ENCODE data around the gene XPO5. TPM values are rescaled to one million over a fixed set of nuclear protein-coding genes. Genes with fewer than 3 reads are reported as not detected.
A peak's percentile ranks its signal among the peaks of the same experiment; 100 is the strongest.
"Not testable (repeated sequence)": the region's sequence is repeated elsewhere in the genome, so short reads cannot be mapped to it uniquely, and the experiment has no call there.

Gene XPO5
- total RNA-seq, 4 donors from 2014 or later, result 24.1 to 49.8 (median 29.0) TPM

- peaks cover 79% of the 10 kb centered on the region for H3K36me3 ChIP-seq
- H3K9me3 ChIP-seq, result no peaks in the 10 kb centered on the region
- no peaks in the 10 kb centered on the region for H3K4me1 ChIP-seq
- TF ChIP-seq EP300 (IDR thresholded peaks at IDR 0.05) (no peak), POLR2AphosphoS5 (IDR thresholded peaks at IDR 0.05) (no peak), POLR2A (IDR thresholded peaks at IDR 0.05) (no peak), CTCF (IDR thresholded peaks at IDR 0.05) (no peak)
- H3K4me3 ChIP-seq, result no peak overlapping the region
- DNase-seq (ENCODE audit: low spot score in 2 of 2), result peak in 1 of 2 donors; percentile 35
- no peak overlapping the region for H3K27ac ChIP-seq
- WGBS, result 91% methylated on average over 8 of the region's 8 CpGs
- no peaks in the 10 kb centered on the region for H3K27me3 ChIP-seq
Observed at GRCh38 chr6:43541774-43542471, 33.9 kb downstream of the XPO5 start.

- 88% methylated on average over 5 of the region's 5 CpGs for WGBS
- no peak overlapping the region for H3K27ac ChIP-seq
- H3K36me3 ChIP-seq, result peaks cover 76% of the 10 kb centered on the region
- H3K4me3 ChIP-seq, result no peak overlapping the region
- H3K4me1 ChIP-seq, result no peaks in the 10 kb centered on the region
- TF ChIP-seq EP300 (IDR thresholded peaks at IDR 0.05) (no peak), POLR2A (IDR thresholded peaks at IDR 0.05) (no peak), CTCF (IDR thresholded peaks at IDR 0.05) (no peak), POLR2AphosphoS5 (IDR thresholded peaks at IDR 0.05) (no peak)
- no peaks in the 10 kb centered on the region for H3K9me3 ChIP-seq
- no peaks in the 10 kb centered on the region for H3K27me3 ChIP-seq
- DNase-seq (ENCODE audit: low spot score in 2 of 2), result peak in 1 of 2 donors; percentile 23
Observed at GRCh38 chr6:43540507-43540906, 35.3 kb downstream of the XPO5 start.

GRCh38 chr6:43539409-43539808 lies 36.4 kb downstream of the XPO5 start:
- not testable (repeated sequence) for H3K27ac ChIP-seq; H3K27me3 ChIP-seq; DNase-seq (ENCODE audit: low spot score in 2 of 2); H3K4me3 ChIP-seq; H3K9me3 ChIP-seq; H3K4me1 ChIP-seq
- WGBS, result 99% methylated on average over 20 of the region's 20 CpGs
- H3K36me3 ChIP-seq, result peaks cover 67% of the 10 kb centered on the region

- H3K4me1 ChIP-seq; H3K27me3 ChIP-seq; H3K27ac ChIP-seq; H3K9me3 ChIP-seq; H3K4me3 ChIP-seq; DNase-seq (ENCODE audit: low spot score in 2 of 2): not testable (repeated sequence)
- WGBS, result 98% methylated on average over 15 of the region's 17 CpGs
- H3K36me3 ChIP-seq, result peaks cover 67% of the 10 kb centered on the region
Observed at GRCh38 chr6:43538986-43539385, 36.9 kb downstream of the XPO5 start.

- H3K4me3 ChIP-seq, result no peak overlapping the region
- H3K27me3 ChIP-seq, result no peaks in the 10 kb centered on the region
- no peak for DNase-seq (ENCODE audit: low spot score in 2 of 2)
- no peaks in the 10 kb centered on the region for H3K4me1 ChIP-seq
- 93% methylated on average over 1 of the region's 1 CpG for WGBS
- H3K36me3 ChIP-seq, result peaks cover 79% of the 10 kb centered on the region
- no peak overlapping the region for H3K27ac ChIP-seq
- H3K9me3 ChIP-seq, result no peaks in the 10 kb centered on the region
- TF ChIP-seq CTCF (IDR thresholded peaks at IDR 0.05) (no peak), EP300 (IDR thresholded peaks at IDR 0.05) (no peak), POLR2AphosphoS5 (IDR thresholded peaks at IDR 0.05) (no peak), POLR2A (IDR thresholded peaks at IDR 0.05) (no peak)
Observed at GRCh38 chr6:43532201-43532600, 43.6 kb downstream of the XPO5 start.

- Histone ChIP-seq H3K36me3 (peaks cover 100% of the 10 kb centered on the region), H3K4me1 (peaks cover 4% of the 10 kb centered on the region), H3K9me3 (no peaks in the 10 kb centered on the region)
Observed at GRCh38 chr6:43524483-43524961, 51.3 kb downstream of the XPO5 start.

More at GRCh38 chr6:43524483-43524961, 51.3 kb downstream of the XPO5 start:
- WGBS, result 55% methylated on average over 10 of the region's 10 CpGs
- H3K4me3 ChIP-seq, result no peak overlapping the region
- no peaks in the 10 kb centered on the region for H3K27me3 ChIP-seq
- no peak overlapping the region for H3K27ac ChIP-seq
- DNase-seq (ENCODE audit: low spot score in 2 of 2), result no peak
- TF ChIP-seq EP300 (IDR thresholded peaks at IDR 0.05) (no peak), POLR2A (IDR thresholded peaks at IDR 0.05) (no peak), CTCF (IDR thresholded peaks at IDR 0.05) (no peak)

Measured in suprapubic skin (tissue), 4 donors.